ENCODE results near the gene ZBTB42. TPM values are rescaled to one million over a fixed set of nuclear protein-coding genes. Genes with fewer than 3 reads are reported as not detected.
A peak's percentile ranks its signal among the peaks of the same experiment; 100 is the strongest.

Gene ZBTB42
- total RNA-seq, 1 experiment from 2014 or later: 11.8 TPM

GRCh38 chr14:104774453-104775072 lies 26.3 kb upstream of the ZBTB42 start:
- H3K9me3 Mint-ChIP-seq (ENCODE audit: low read depth, unreplicated experiment): no peaks in the 10 kb centered on the region
- intact Hi-C loops (cut with micrococcal nuclease; ENCODE audit: unreplicated experiment): no loop called here
- BruUV-seq (replicated peaks): no TSS peak
- no peak for DNase-seq
- peaks cover 40% of the 10 kb centered on the region for H3K36me3 Mint-ChIP-seq (ENCODE audit: insufficient read depth, unreplicated experiment)
- H3K4me1 Mint-ChIP-seq (ENCODE audit: low read depth, unreplicated experiment): no peaks in the 10 kb centered on the region
- H3K4me3 Mint-ChIP-seq (ENCODE audit: low read depth, unreplicated experiment): no peak overlapping the region
- H3K27me3 Mint-ChIP-seq (ENCODE audit: unreplicated experiment): no peaks in the 10 kb centered on the region
- TF ChIP-seq, protein P1, sequence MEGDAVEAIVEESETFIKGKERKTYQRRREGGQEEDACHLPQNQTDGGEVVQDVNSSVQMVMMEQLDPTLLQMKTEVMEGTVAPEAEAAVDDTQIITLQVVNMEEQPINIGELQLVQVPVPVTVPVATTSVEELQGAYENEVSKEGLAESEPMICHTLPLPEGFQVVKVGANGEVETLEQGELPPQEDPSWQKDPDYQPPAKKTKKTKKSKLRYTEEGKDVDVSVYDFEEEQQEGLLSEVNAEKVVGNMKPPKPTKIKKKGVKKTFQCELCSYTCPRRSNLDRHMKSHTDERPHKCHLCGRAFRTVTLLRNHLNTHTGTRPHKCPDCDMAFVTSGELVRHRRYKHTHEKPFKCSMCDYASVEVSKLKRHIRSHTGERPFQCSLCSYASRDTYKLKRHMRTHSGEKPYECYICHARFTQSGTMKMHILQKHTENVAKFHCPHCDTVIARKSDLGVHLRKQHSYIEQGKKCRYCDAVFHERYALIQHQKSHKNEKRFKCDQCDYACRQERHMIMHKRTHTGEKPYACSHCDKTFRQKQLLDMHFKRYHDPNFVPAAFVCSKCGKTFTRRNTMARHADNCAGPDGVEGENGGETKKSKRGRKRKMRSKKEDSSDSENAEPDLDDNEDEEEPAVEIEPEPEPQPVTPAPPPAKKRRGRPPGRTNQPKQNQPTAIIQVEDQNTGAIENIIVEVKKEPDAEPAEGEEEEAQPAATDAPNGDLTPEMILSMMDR (IDR thresholded peaks at IDR 0.05; ENCODE audit: unreplicated experiment): no peak
- no peak overlapping the region for H3K27ac Mint-ChIP-seq (ENCODE audit: unreplicated experiment)
- CTCF ChIA-PET: no interaction called here

DNA sequence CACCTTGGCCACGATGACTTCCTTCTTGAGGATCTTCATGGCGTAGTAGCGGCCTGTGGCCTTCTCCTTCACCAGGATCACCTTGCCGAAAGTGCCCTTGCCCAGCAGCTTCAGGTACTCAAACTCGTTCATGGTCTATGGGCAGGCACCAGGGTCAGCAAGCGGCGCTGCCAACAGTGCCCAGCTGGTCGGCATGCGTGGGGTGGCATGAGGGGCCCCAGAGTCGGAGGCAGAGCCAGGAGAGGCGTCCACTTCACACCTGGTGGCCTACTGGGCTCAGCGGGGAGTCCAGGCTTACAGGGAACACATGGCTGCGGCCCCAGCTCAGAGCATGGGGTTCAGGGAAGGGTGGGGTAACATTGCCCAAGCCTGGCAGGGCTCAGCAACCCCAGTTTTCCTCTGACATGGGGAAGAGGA lies 25.8 kb upstream of the ZBTB42 start:
- H3K27me3 Mint-ChIP-seq (ENCODE audit: unreplicated experiment): no peaks in the 10 kb centered on the region
- CTCF ChIA-PET: no interaction called here

DNA sequence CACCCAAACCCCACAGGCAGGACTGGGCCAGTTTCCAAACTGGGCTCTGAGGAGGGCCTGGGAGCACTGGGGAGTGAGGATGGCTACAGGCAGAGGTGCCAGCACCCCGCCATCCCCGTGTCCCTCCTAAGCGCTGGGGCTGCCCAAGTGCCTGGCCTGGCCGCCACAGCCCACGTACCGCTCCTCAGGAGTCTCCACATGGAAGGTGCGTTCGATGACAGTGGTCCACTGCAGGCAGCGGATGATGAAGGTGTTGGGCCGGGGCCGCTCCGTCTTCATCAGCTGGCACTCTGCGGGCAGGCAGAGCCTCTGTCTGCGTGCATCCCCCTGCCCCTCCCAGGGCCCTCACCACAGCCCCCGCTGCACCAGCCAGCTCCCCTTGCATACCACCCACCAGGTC lies 24.4 kb upstream of the ZBTB42 start:
- CTCF ChIA-PET: interaction anchor here (0.7 kb wide), 1 partner anchor 198 kb away, joined by 8 read pairs; no protein-coding TSS in a partner anchor
- TF ChIP-seq, protein P1 (IDR thresholded peaks at IDR 0.05; ENCODE audit: unreplicated experiment): no peak
- Mint-ChIP-seq H3K4me1 (ENCODE audit: low read depth, unreplicated experiment) (no peaks in the 10 kb centered on the region), H3K27ac (ENCODE audit: unreplicated experiment) (peak overlapping the region; percentile 34), H3K9me3 (ENCODE audit: low read depth, unreplicated experiment) (no peaks in the 10 kb centered on the region), H3K27me3 (ENCODE audit: unreplicated experiment) (no peaks in the 10 kb centered on the region), H3K4me3 (ENCODE audit: low read depth, unreplicated experiment) (no peak overlapping the region), H3K36me3 (ENCODE audit: insufficient read depth, unreplicated experiment) (peaks cover 23% of the 10 kb centered on the region)
- DNase-seq: no peak
- BruUV-seq (replicated peaks): no TSS peak
- intact Hi-C loops (cut with micrococcal nuclease; ENCODE audit: unreplicated experiment): no loop called here

More for the DNA sequence above, 25.8 kb upstream of the ZBTB42 start:
- TF ChIP-seq, protein P1 (IDR thresholded peaks at IDR 0.05; ENCODE audit: unreplicated experiment): no peak
- no peaks in the 10 kb centered on the region for H3K9me3 Mint-ChIP-seq (ENCODE audit: low read depth, unreplicated experiment)
- no peaks in the 10 kb centered on the region for H3K4me1 Mint-ChIP-seq (ENCODE audit: low read depth, unreplicated experiment)
- no peak overlapping the region for H3K27ac Mint-ChIP-seq (ENCODE audit: unreplicated experiment)
- no peak overlapping the region for H3K4me3 Mint-ChIP-seq (ENCODE audit: low read depth, unreplicated experiment)
- no peak for DNase-seq
- no TSS peak for BruUV-seq (replicated peaks)
- peaks cover 37% of the 10 kb centered on the region for H3K36me3 Mint-ChIP-seq (ENCODE audit: insufficient read depth, unreplicated experiment)
- intact Hi-C loops (cut with micrococcal nuclease; ENCODE audit: unreplicated experiment): no loop called here

GRCh38 chr14:104776961-104777807 lies 23.7 kb upstream of the ZBTB42 start:
- TF ChIP-seq, protein P1 (IDR thresholded peaks at IDR 0.05; ENCODE audit: unreplicated experiment): no peak
- Mint-ChIP-seq H3K27ac (ENCODE audit: unreplicated experiment) (peak overlapping the region; percentile 34), H3K36me3 (ENCODE audit: insufficient read depth, unreplicated experiment) (peaks cover 16% of the 10 kb centered on the region), H3K9me3 (ENCODE audit: low read depth, unreplicated experiment) (no peaks in the 10 kb centered on the region), H3K4me1 (ENCODE audit: low read depth, unreplicated experiment) (no peaks in the 10 kb centered on the region), H3K4me3 (ENCODE audit: low read depth, unreplicated experiment) (no peak overlapping the region), H3K27me3 (ENCODE audit: unreplicated experiment) (no peaks in the 10 kb centered on the region)
- no TSS peak for BruUV-seq (replicated peaks)
- DNase-seq: no peak
- intact Hi-C loops (cut with micrococcal nuclease; ENCODE audit: unreplicated experiment): no loop called here
- CTCF ChIA-PET: interaction anchor here (0.6 kb wide), 1 partner anchor 285 kb away, joined by 3 read pairs; no protein-coding TSS in a partner anchor

Measured in Calu3 (cell line).